Measurements from ENCODE around the gene MX2.

Gene MX2

DNA sequence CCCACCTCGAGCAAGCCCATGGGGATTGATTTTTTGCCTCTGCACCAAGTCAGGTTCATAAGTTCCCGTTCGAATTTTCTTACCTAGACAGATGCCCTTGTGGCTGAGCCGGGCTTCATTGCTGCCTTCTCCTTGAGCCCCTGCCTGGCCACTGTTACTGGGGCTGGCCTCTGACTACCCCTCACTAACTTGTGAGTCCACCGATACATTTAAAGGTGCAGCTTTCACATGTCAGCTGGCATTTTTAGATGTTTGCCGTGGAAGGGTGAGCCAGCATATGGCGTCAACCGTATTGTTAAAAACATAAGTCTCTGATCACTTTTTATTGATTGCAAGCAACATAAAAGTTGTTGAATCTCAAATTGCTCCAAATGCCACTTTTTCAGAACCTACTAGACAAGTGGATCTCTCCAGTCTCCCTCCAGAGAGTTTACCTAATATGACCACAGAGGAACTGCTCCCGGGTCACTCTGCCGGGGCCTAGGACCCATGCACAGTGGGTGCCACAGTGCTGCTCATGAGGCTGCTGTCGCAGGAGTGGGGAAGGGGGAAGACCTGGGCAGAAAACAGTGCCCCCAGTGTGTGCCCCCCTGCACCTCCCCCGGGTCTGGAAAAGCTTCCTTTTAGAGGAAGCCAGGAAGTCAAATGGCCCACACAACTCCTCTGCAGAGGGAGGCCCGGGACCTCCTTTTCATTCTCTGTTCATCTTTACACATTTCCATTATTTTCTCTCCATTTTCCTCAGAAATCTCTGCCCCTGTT, 83.1 kb downstream of the MX2 start:
- DNase-seq = no peak

DNA sequence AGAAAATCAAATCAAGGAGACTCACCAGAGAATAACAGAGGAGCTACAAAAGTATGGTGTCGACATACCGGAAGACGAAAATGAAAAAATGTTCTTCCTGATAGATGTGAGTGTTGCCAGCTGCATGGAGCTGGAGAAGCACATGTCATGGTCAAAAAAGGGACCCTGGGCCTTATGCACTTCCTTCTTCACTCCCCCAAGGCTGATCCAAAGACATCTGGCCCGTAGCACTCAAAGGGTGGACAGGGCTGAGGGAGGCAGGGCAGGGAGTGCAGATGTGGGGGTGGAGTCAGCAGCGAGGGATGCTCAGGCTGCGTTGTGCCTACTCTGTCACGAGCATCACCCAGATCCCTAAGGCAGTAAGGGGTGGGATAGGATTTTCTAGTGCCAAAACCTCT, 83.6 kb downstream of the MX2 start:
- DNase-seq = no peak

DNA sequence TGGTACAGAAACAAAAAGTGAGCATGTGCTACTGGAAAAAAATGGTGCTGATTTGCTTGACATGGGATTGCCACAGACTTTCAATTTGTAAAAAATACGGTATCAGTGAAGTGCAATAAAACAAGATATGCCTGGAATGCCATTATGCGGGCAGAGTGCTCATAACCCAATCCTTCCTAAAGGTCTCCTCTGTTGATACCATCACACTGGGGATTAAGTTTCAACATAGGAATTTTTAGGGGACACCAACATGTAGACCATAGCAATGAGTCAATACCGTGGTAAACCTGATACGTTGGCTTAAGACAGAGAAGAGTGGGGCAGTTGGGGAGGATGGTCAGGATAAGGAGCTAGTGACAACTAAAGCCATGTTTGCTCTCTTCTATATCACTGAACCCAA, 84.8 kb downstream of the MX2 start:
- no peak for DNase-seq

DNA sequence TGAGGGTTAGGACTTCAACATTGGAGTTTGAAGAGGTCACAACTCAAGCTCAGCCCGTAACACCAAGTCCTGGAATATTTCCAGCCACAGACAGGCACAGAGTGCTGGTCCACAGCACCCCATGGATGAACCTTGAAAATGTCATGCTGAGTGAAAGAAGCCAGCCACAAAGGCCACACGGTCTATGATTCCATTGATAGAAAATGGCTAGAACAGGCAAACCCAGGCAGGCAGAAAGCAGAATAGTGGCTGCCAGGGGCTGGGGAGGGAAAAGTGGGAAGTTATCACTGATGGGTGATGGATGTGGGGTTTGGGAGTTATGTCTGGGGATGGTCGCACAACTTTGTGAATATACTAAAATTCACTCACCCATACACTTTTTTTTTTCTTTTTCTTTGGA, 85.5 kb downstream of the MX2 start:
- no peak for DNase-seq

DNA sequence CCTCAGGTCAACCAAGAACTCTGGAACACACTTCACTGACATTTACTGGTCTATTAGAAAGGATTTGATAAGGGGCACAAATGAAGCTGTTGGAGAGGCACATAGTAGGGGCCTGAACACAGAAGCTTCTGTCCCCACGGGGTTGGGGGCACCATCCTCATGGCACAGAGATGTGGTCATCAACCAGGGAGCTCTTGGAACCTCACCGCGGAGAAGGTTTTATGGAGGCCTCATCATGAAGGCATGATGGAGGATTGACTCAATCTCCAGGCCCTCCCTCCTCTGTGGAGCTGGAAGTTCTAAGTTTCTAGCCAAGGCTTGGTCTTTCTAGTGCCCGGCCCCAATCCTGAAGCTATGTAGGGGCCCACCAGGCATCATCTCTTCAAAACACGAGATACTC, 87.8 kb downstream of the MX2 start:
- DNase-seq = no peak

DNA sequence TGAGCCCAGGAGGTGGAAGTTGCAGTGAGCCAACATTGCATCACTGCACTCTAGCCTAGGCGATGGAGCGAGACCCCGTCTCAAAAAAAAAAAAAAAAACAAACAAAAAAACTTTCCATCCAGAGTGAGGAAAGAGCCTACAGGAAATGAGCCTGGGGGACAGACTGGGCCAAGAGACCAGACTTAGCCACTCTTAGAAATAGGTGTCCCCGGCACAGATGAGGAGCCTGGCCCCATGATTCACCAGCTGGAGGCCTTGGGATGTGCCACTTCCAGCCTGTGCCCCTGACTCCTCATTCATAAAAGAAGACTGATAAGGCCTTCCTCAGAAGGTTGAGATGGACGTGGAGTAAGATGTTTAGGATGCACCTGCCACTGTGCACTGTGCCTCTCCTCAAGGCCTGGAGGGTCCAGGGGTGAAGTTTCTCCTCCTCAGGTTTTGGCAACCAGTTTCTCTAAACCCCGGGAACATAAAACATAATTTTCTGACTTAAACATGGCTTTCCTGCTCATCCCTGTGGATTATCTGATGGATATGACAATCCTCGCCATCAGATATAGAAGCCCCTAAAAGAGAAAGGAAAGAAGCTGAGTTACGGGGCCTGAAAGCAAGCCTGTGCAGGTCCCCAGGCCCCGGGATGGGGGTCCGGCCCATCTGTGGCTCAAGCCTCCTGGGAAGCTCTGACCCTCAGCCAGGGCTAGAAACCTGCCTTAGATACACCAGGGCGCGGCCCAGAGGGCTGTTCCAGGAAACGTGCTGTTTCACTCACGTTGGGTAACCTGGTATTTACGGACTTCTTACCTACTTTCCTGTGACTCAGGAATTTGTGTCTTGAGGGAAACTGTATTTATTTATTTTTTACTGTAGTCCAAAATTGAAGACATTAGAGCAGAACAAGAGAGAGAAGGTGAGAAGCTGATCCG, 90.2 kb downstream of the MX2 start:
- DNase-seq = no peak

DNA sequence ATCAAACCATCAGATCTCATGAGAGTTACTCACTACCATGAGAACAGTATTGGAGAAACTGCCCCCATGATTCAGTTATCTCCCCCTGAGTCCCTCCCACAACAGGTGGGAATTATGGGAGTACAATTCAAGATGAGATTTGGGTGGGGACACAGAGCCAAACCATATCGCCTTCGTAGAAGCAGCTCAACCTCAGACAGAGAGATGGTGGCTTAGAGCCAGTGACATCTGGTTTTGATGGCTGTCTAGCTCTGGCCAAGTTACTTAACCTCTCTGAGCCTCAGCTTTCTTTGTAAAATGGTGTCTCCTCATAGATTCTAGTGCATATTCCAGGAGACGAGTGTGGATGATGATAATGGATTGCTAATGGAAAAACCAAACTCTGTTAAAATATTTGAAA, 91.4 kb downstream of the MX2 start:
- no peak for DNase-seq

DNA sequence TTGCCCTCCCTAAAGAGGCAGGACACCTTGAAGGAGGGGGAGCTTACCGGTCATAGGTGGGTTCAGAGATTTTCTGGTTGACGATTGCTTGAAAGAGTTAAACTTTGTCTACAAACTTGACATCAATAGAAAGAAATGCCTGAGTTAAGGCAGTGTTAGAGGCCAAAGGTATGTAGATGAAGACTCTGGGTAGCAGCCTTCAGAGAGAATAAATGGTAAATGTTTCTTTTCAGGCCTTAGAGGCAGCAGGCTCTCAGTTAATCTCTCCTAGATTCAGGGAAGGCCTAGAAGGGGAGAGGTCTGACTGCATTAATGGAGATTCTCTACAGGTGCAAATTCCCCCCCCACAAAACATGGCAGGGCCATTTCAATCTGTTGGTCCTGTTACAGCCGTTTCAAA, 91.9 kb downstream of the MX2 start:
- no peak for DNase-seq

DNA sequence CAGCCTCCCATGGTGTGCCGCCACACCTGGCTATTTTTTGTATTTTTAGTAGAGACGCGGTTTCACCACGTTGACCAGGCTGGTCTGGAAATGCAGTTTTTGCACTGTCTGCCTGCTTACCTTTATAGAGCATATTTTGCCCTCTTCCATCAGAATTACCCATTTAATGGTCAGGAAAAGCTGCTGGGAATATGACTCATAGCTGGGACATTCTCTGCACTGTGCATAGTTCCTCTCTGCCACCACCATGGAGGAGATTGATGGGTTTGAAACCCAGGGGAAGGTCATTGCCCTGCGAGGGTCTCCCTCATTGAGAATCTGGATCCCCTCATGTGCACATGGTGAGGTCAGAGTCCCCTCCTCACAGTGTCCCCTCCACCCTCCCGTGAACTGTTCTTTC, 96.3 kb downstream of the MX2 start:
- DNase-seq = no peak

DNA sequence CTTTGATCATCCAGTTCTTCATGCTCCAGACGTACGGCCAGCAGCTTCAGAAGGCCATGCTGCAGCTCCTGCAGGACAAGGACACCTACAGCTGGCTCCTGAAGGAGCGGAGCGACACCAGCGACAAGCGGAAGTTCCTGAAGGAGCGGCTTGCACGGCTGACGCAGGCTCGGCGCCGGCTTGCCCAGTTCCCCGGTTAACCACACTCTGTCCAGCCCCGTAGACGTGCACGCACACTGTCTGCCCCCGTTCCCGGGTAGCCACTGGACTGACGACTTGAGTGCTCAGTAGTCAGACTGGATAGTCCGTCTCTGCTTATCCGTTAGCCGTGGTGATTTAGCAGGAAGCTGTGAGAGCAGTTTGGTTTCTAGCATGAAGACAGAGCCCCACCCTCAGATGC, 96.7 kb downstream of the MX2 start:
- DNase-seq = no peak
